ENCODE data around the gene KCTD6. TPM values are rescaled to one million over a fixed set of nuclear protein-coding genes. Genes with fewer than 3 reads are reported as not detected.

Gene KCTD6
- total and polyA plus RNA-seq, 7 experiments from 2014 or later, result 4.1 to 14.2 (median 10.3) TPM

- H3K9me3 Mint-ChIP-seq, result no peaks in the 10 kb centered on the region
- Histone ChIP-seq H3K4me1 (ENCODE audit: control insufficient read depth in 2 of 2, insufficient read depth in 2 of 2, low read length in 2 of 2) (peaks cover 22 to 25% of the 10 kb centered on the region in 2 donors), H3K9me3 (ENCODE audit: control insufficient read depth in 2 of 3, low read length in 3 of 3) (no peaks in the 10 kb centered on the region), H3K4me3 (ENCODE audit: low read length) (peak overlapping the region; percentile 95), H3K27ac (ENCODE audit: low read depth, low read length) (peak overlapping the region; percentile 69), H3K36me3 (ENCODE audit: control insufficient read depth in 2 of 3, insufficient read depth in 3 of 3, low read length in 3 of 3) (no peaks in the 10 kb centered on the region), H3K27me3 (ENCODE audit: control insufficient read depth in 2 of 2, insufficient read depth in 2 of 2, low read length in 2 of 2) (no peaks in the 10 kb centered on the region)
- DNase-seq, result peak in 7 of 9 donors; percentile 16 to 41 (median 26)
- H3K27me3 Mint-ChIP-seq, result peaks cover 0 to 38% (median 0%) of the 10 kb centered on the region in 5 donors
- intact Hi-C loops (cut with micrococcal nuclease), result loop anchor here (1.0 to 5.0 kb wide), 3 partner anchors 59 to 1265 kb away; partner anchors contain the start of genes APPL1 (in 1 of the 2), HTD2 (in 1 of the 2), PDHB (in 1 of the 2) and RPP14 (in 1 of the 2)
- peaks cover 42 to 71% (median 67%) of the 10 kb centered on the region in 7 donors for H3K4me1 Mint-ChIP-seq
- no peak for ATAC-seq
- H3K36me3 Mint-ChIP-seq, result peaks cover 0 to 5% (median 0%) of the 10 kb centered on the region in 5 donors
- CTCF ChIA-PET, result interaction anchor here (1.0 to 2.1 kb wide), 6 partner anchors 36 to 186 kb away, joined by 3 to 10 read pairs (median 6); partner anchors contain the start of genes HTD2 and RPP14
- H3K4me3 Mint-ChIP-seq, result peak overlapping the region; percentile 92 to 99 (median 94)
- POLR2A ChIA-PET, result interaction anchor here (1.1 to 3.9 kb wide), 6 partner anchors 37 to 186 kb away, joined by 3 to 26 read pairs (median 4); partner anchors contain the start of genes HTD2, PDHB and RPP14
- H3K27ac Mint-ChIP-seq, result peak overlapping the region; percentile 79 to 97 (median 90)
Measured at GRCh38 chr3:58492494-58492905, 604 bp downstream of the KCTD6 start.

- H3K27ac Mint-ChIP-seq, result peak overlapping the region in 3 of 9 donors; percentile 10 to 20 (median 10)
- POLR2A ChIA-PET, result interaction anchor here (3.9 kb wide), 1 partner anchor 187 kb away, joined by 26 read pairs; the partner anchor contains the start of genes HTD2 and RPP14
- CTCF ChIA-PET, result interaction anchor here (0.7 kb wide), 1 partner anchor 37 kb away, joined by 3 read pairs; no protein-coding TSS in a partner anchor
- Histone ChIP-seq H3K4me1 (ENCODE audit: control insufficient read depth in 2 of 2, insufficient read depth in 2 of 2, low read length in 2 of 2) (peaks cover 22 to 25% of the 10 kb centered on the region in 2 donors), H3K27me3 (ENCODE audit: control insufficient read depth in 2 of 2, insufficient read depth in 2 of 2, low read length in 2 of 2) (no peaks in the 10 kb centered on the region), H3K36me3 (ENCODE audit: control insufficient read depth in 2 of 3, insufficient read depth in 3 of 3, low read length in 3 of 3) (no peaks in the 10 kb centered on the region), H3K9me3 (ENCODE audit: control insufficient read depth in 2 of 3, low read length in 3 of 3) (no peaks in the 10 kb centered on the region), H3K4me3 (ENCODE audit: low read length) (no peak overlapping the region), H3K27ac (ENCODE audit: low read depth, low read length) (no peak overlapping the region)
- DNase-seq (no peak), ATAC-seq (no peak)
- intact Hi-C loops (cut with micrococcal nuclease), result loop anchor here in 1 of 2 donors (5.0 kb wide), 1 partner anchor 1267 kb away; the partner anchor contains the start of gene APPL1
- H3K27me3 Mint-ChIP-seq, result peaks cover 0 to 23% (median 0%) of the 10 kb centered on the region in 5 donors
- peak overlapping the region in 9 of 10 donors; percentile 44 to 99 (median 93) for H3K4me3 Mint-ChIP-seq
- H3K36me3 Mint-ChIP-seq, result peaks cover 0 to 8% (median 6%) of the 10 kb centered on the region in 5 donors
- peaks cover 42 to 83% (median 76%) of the 10 kb centered on the region in 7 donors for H3K4me1 Mint-ChIP-seq
- H3K9me3 Mint-ChIP-seq, result no peaks in the 10 kb centered on the region
Measured at GRCh38 chr3:58494107-58494506, 2.2 kb downstream of the KCTD6 start.

GRCh38 chr3:58495101-58495500 lies 3.2 kb downstream of the KCTD6 start:
- Histone ChIP-seq H3K4me3 (ENCODE audit: low read length) (no peak overlapping the region), H3K27ac (ENCODE audit: low read depth, low read length) (no peak overlapping the region), H3K9me3 (ENCODE audit: control insufficient read depth in 2 of 3, low read length in 3 of 3) (no peaks in the 10 kb centered on the region), H3K27me3 (ENCODE audit: control insufficient read depth in 2 of 2, insufficient read depth in 2 of 2, low read length in 2 of 2) (no peaks in the 10 kb centered on the region), H3K4me1 (ENCODE audit: control insufficient read depth in 2 of 2, insufficient read depth in 2 of 2, low read length in 2 of 2) (peaks cover 22 to 25% of the 10 kb centered on the region in 2 donors), H3K36me3 (ENCODE audit: control insufficient read depth in 2 of 3, insufficient read depth in 3 of 3, low read length in 3 of 3) (no peaks in the 10 kb centered on the region)
- ChIA-PET CTCF (interaction anchor here (0.7 to 1.1 kb wide), 2 partner anchors 166 to 189 kb away, joined by 4 to 5 read pairs; partner anchors contain the start of genes HTD2 and RPP14), POLR2A (interaction anchor here (1.1 to 1.7 kb wide), 2 partner anchors 62 to 189 kb away, joined by 4 read pairs; partner anchors contain the start of genes HTD2, PDHB and RPP14)
- H3K36me3 Mint-ChIP-seq, result peaks cover 0 to 14% (median 8%) of the 10 kb centered on the region in 5 donors
- H3K4me3 Mint-ChIP-seq, result peak overlapping the region in 3 of 10 donors; percentile 39 to 94 (median 92)
- no peak for ATAC-seq
- peaks cover 0 to 14% (median 0%) of the 10 kb centered on the region in 5 donors for H3K27me3 Mint-ChIP-seq
- intact Hi-C loops (cut with micrococcal nuclease), result no loop called here
- peaks cover 39 to 83% (median 72%) of the 10 kb centered on the region in 7 donors for H3K4me1 Mint-ChIP-seq
- DNase-seq, result no peak
- H3K9me3 Mint-ChIP-seq, result no peaks in the 10 kb centered on the region
- H3K27ac Mint-ChIP-seq, result peak overlapping the region in 1 of 9 donors; percentile 10

- intact Hi-C loops (cut with micrococcal nuclease), result no loop called here
- ChIA-PET CTCF (no interaction called here), POLR2A (interaction anchor here (1.7 kb wide), 1 partner anchor 190 kb away, joined by 4 read pairs; the partner anchor contains the start of genes HTD2 and RPP14)
- Mint-ChIP-seq H3K4me1 (peaks cover 38 to 78% (median 69%) of the 10 kb centered on the region in 7 donors), H3K36me3 (peaks cover 4 to 23% (median 16%) of the 10 kb centered on the region in 5 donors), H3K4me3 (peak overlapping the region in 4 of 10 donors; percentile 1 to 92 (median 56)), H3K9me3 (no peaks in the 10 kb centered on the region), H3K27ac (peak overlapping the region in 3 of 9 donors; percentile 7 to 15 (median 11)), H3K27me3 (peaks cover 0 to 11% (median 0%) of the 10 kb centered on the region in 5 donors)
- Histone ChIP-seq H3K4me3 (ENCODE audit: low read length) (no peak overlapping the region), H3K9me3 (ENCODE audit: control insufficient read depth in 2 of 3, low read length in 3 of 3) (no peaks in the 10 kb centered on the region), H3K36me3 (ENCODE audit: control insufficient read depth in 2 of 3, insufficient read depth in 3 of 3, low read length in 3 of 3) (peaks cover 0 to 3% (median 3%) of the 10 kb centered on the region in 3 experiments), H3K27ac (ENCODE audit: low read depth, low read length) (no peak overlapping the region), H3K4me1 (ENCODE audit: control insufficient read depth in 2 of 2, insufficient read depth in 2 of 2, low read length in 2 of 2) (peaks cover 20 to 25% of the 10 kb centered on the region in 2 donors), H3K27me3 (ENCODE audit: control insufficient read depth in 2 of 2, insufficient read depth in 2 of 2, low read length in 2 of 2) (no peaks in the 10 kb centered on the region)
- DNase-seq (no peak), ATAC-seq (no peak)
Measured at GRCh38 chr3:58496206-58496857, 4.4 kb downstream of the KCTD6 start.

GRCh38 chr3:58497097-58497496 lies 5.2 kb downstream of the KCTD6 start:
- Histone ChIP-seq H3K9me3 (ENCODE audit: control insufficient read depth in 2 of 3, low read length in 3 of 3) (no peaks in the 10 kb centered on the region), H3K4me1 (ENCODE audit: control insufficient read depth in 2 of 2, insufficient read depth in 2 of 2, low read length in 2 of 2) (peaks cover 19 to 25% of the 10 kb centered on the region in 2 donors), H3K36me3 (ENCODE audit: control insufficient read depth in 2 of 3, insufficient read depth in 3 of 3, low read length in 3 of 3) (peaks cover 0 to 9% (median 6%) of the 10 kb centered on the region in 3 experiments), H3K27me3 (ENCODE audit: control insufficient read depth in 2 of 2, insufficient read depth in 2 of 2, low read length in 2 of 2) (no peaks in the 10 kb centered on the region), H3K4me3 (ENCODE audit: low read length) (no peak overlapping the region), H3K27ac (ENCODE audit: low read depth, low read length) (no peak overlapping the region)
- no peaks in the 10 kb centered on the region for H3K9me3 Mint-ChIP-seq
- peaks cover 4 to 29% (median 16%) of the 10 kb centered on the region in 5 donors for H3K36me3 Mint-ChIP-seq
- peak overlapping the region in 2 of 10 donors; percentile 6 to 32 for H3K4me3 Mint-ChIP-seq
- ATAC-seq (no peak), DNase-seq (no peak)
- peaks cover 34 to 80% (median 67%) of the 10 kb centered on the region in 7 donors for H3K4me1 Mint-ChIP-seq
- intact Hi-C loops (cut with micrococcal nuclease), result no loop called here
- ChIA-PET POLR2A (no interaction called here), CTCF (no interaction called here)
- peaks cover 0 to 8% (median 0%) of the 10 kb centered on the region in 5 donors for H3K27me3 Mint-ChIP-seq
- peak overlapping the region in 1 of 9 donors; percentile 11 for H3K27ac Mint-ChIP-seq

GRCh38 chr3:58502872-58503271 lies 11.0 kb downstream of the KCTD6 start:
- H3K9me3 Mint-ChIP-seq, result no peaks in the 10 kb centered on the region
- no peak overlapping the region for H3K27ac Mint-ChIP-seq
- no peak overlapping the region for H3K4me3 ChIP-seq (ENCODE audit: low read length)
- no peak overlapping the region for H3K4me3 Mint-ChIP-seq
- ChIA-PET CTCF (interaction anchor here (0.8 kb wide), 1 partner anchor 167 kb away, joined by 3 read pairs; no protein-coding TSS in a partner anchor), POLR2A (no interaction called here)
- H3K36me3 ChIP-seq (ENCODE audit: control insufficient read depth in 2 of 3, insufficient read depth in 3 of 3, low read length in 3 of 3), result peaks cover 0 to 10% (median 9%) of the 10 kb centered on the region in 3 experiments
- H3K36me3 Mint-ChIP-seq, result peaks cover 4 to 42% (median 13%) of the 10 kb centered on the region in 5 donors
- H3K4me1 ChIP-seq (ENCODE audit: control insufficient read depth in 2 of 2, insufficient read depth in 2 of 2, low read length in 2 of 2), result no peaks in the 10 kb centered on the region
- H3K27ac ChIP-seq (ENCODE audit: low read depth, low read length), result no peak overlapping the region
- H3K27me3 ChIP-seq (ENCODE audit: control insufficient read depth in 2 of 2, insufficient read depth in 2 of 2, low read length in 2 of 2), result no peaks in the 10 kb centered on the region
- no peaks in the 10 kb centered on the region for H3K27me3 Mint-ChIP-seq
- no peak for DNase-seq
- intact Hi-C loops (cut with micrococcal nuclease), result no loop called here
- H3K4me1 Mint-ChIP-seq, result peaks cover 0 to 29% (median 19%) of the 10 kb centered on the region in 7 donors
- ATAC-seq, result no peak
- no peaks in the 10 kb centered on the region for H3K9me3 ChIP-seq (ENCODE audit: control insufficient read depth in 2 of 3, low read length in 3 of 3)
